AG04449 (cell line): Measurements from ENCODE around the gene CAP2.

Source experiments
- CTCF ChIA-PET: fragments of 350-600 bp; formaldehyde crosslinking; extraction: SDS; loops from one replicate; lab custom pipeline; 2021; ENCODE audit warnings: antibody characterized with exemption; lab: Yijun Ruan, JAX
- POLR2A ChIA-PET: fragments of 400-600, 350-600 bp; formaldehyde crosslinking; extraction: SDS; loops from one replicate; lab custom pipeline; 2020; ENCODE audit warnings: antibody characterized with exemption, inconsistent platforms; lab: Yijun Ruan, JAX
- DNase-seq: peaks from one replicate; pipeline ENCODE4 v3.0.0-alpha.2; 2010; ENCODE audit warnings: low read depth, low spot score
- H3K4me3 ChIP-seq: 2 replicates; pipeline ENCODE4 v1.5.1; 2011; ENCODE audit warnings: low read depth, mild to moderate bottlenecking, control low read depth, low read length
- CTCF ChIP-seq: IDR thresholded peaks from one replicate; pipeline ENCODE4 v1.5.1; 2011; ENCODE audit warnings: mild to moderate bottlenecking, moderate library complexity, low read length, control low read depth, inconsistent platforms; ENCODE audit not compliant: insufficient read depth; ENCODE audit errors: missing control alignments

The CAP2 gene

DNA sequence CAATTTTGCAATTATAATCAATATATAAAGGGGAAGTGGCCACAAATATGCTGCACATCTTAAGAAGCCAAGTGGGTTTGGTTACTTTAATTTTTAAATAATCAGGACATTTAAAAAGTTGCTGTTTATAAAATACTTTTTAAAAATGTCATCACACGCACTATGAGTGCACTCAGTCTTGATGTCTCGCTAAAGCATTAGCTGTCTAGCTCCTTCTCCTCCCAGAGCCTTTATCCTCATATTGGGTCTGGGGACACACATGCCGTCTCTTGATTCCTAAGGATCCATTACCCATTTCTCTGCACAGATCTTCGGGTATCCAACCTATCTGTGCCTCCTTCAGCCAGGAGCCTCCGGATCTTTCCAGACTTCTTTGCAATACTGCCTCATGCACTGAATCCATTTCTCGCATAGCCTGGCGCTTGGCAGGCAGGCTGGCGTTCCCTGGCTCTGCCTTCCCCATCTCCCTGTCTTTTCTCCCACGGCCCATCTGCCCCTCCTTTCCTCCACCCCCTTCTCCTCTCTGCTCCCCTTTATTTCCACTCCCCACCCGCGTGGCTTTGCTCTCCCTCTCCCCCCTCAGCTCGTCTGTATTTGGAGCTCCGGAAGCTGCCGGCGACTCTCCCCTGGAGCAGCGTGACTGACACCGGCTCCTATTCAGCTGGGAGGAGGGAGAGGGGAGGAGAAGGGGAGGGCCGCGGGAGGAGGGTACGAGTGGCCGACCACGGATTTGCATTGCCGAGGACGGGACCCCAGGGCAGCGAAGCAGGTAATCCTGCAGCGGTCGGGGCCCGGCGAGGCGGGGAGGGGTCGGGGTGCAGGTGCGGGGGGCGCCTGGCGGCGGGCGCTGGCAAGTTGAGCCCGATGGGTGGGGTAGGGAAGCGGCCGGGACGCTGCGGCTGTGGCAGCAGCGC is at the start of gene CAP2:
CAP2 (plus strand) TSS at position 618 of the 914 bp plus-strand sequence. CDS start 27,961 bp downstream, outside the sequence.
- H3K4me3 ChIP-seq = peak within 1 kb of the TSS; percentile 69

DNA sequence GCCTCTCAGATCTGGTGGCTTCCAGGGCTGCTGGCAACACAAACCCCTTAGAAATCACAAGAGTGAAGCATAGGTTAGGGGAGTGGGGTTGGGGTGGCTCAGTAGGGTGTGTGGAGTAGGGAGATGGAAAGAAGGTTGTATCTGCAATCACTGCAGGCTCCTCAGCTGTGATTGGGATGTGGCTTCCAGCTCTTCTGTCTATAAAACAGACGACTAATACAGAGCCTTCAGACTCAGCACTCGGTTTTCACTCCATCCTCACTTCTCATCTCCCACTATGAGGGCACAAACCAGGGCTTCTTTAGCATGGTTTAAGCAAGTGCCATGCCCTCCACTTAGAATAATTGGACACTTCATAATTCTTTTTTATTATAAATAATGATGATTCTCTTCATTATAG is 46.4 kb upstream of the CAP2 start:
- TF ChIP-seq CTCF = no peak
- ChIA-PET CTCF (no interaction called here), POLR2A (interaction anchor here (0.6 kb wide), 1 partner anchor 253 kb away, joined by 3 read pairs; the partner anchor contains the start of gene FAM8A1)
- DNase-seq = no peak
- H3K4me3 ChIP-seq = no peak overlapping the region

More for the DNA sequence above, at the start of gene CAP2:
- no peak for TF ChIP-seq CTCF
- CTCF ChIA-PET = interaction anchor here (1.0 to 1.3 kb wide), 3 partner anchors 11 to 191 kb away, joined by 3 read pairs; no protein-coding TSS in a partner anchor
- DNase-seq = no peak
- POLR2A ChIA-PET = interaction anchor here (0.6 to 2.5 kb wide), 8 partner anchors 24 to 187 kb away, joined by 3 to 11 read pairs (median 4); partner anchors contain the start of gene RBM24

- ChIA-PET CTCF (no interaction called here), POLR2A (no interaction called here)
- no peak for TF ChIP-seq CTCF
- peak; percentile 12 for DNase-seq
- no peak overlapping the region for H3K4me3 ChIP-seq
These were observed 44.0 kb upstream of the CAP2 start for GRCh38 chr6:17349427-17349826.

GRCh38 chr6:17352302-17352701 is 41.1 kb upstream of the CAP2 start:
- ChIA-PET POLR2A (no interaction called here), CTCF (interaction anchor here (1.4 kb wide), 1 partner anchor 10 kb away, joined by 3 read pairs; no protein-coding TSS in a partner anchor)
- H3K4me3 ChIP-seq = no peak overlapping the region
- no peak for DNase-seq
- no peak for TF ChIP-seq CTCF

- H3K4me3 ChIP-seq = no peak overlapping the region
- CTCF ChIA-PET = interaction anchor here (1.4 kb wide), 2 partner anchors 11 to 197 kb away, joined by 3 read pairs; no protein-coding TSS in a partner anchor
- DNase-seq = no peak
- POLR2A ChIA-PET = no interaction called here
- TF ChIP-seq CTCF = no peak
These were observed 39.8 kb upstream of the CAP2 start for GRCh38 chr6:17353440-17354175.
